Measurements from ENCODE around the gene ANXA2.
A peak's percentile ranks its signal among the peaks of the same experiment; 100 is the strongest.

The ANXA2 gene

GRCh38 chr15:60399246-60399915, 1.6 kb upstream of the ANXA2 start:
- Histone ChIP-seq H3K4me2 (ENCODE audit: low read length) (no peak overlapping the region; the same call in 1 of the 2 replicates), H2AFZ (ENCODE audit: low read length) (no peak overlapping the region), H4K20me1 (ENCODE audit: insufficient read depth, low read length) (no peaks in the 10 kb centered on the region), H3K27ac (ENCODE audit: low read depth, low read length, poor library complexity, severe bottlenecking) (no peak overlapping the region), H3K4me3 (ENCODE audit: low read depth, low read length, poor library complexity, severe bottlenecking) (no peak overlapping the region), H3F3A (ENCODE audit: insufficient read depth, low read length) (no peaks in the 10 kb centered on the region), H3K9me3 (ENCODE audit: low read length) (no peaks in the 10 kb centered on the region), H3K4me1 (ENCODE audit: insufficient read depth, low read length, severe bottlenecking) (peaks cover 17% of the 10 kb centered on the region), H3K9me2 (ENCODE audit: low read depth, low read length) (no peaks in the 10 kb centered on the region), H3K9ac (ENCODE audit: low read length) (no peak overlapping the region), H3K79me2 (ENCODE audit: insufficient read depth, low read length) (no peaks in the 10 kb centered on the region), H3K27me3 (ENCODE audit: insufficient read depth, low read length) (no peaks in the 10 kb centered on the region), H3K36me3 (ENCODE audit: insufficient read depth, low read length) (no peaks in the 10 kb centered on the region)
- TF ChIP-seq CTCF (IDR thresholded peaks at IDR 0.05; ENCODE audit: low read length) (no peak), EZH2 (IDR thresholded peaks at IDR 0.05; ENCODE audit: borderline replicate concordance, low read length) (no peak)

GRCh38 chr15:60396958-60397771, 621 bp downstream of the ANXA2 start:
- Histone ChIP-seq H3K27ac (ENCODE audit: low read depth, low read length, poor library complexity, severe bottlenecking) (no peak overlapping the region), H3K9ac (ENCODE audit: low read length) (peak overlapping the region; percentile 43), H3K4me1 (ENCODE audit: insufficient read depth, low read length, severe bottlenecking) (peaks cover 17% of the 10 kb centered on the region), H3K36me3 (ENCODE audit: insufficient read depth, low read length) (no peaks in the 10 kb centered on the region), H3K9me2 (ENCODE audit: low read depth, low read length) (no peaks in the 10 kb centered on the region), H3K79me2 (ENCODE audit: insufficient read depth, low read length) (no peaks in the 10 kb centered on the region), H2AFZ (ENCODE audit: low read length) (no peak overlapping the region), H3K27me3 (ENCODE audit: insufficient read depth, low read length) (no peaks in the 10 kb centered on the region), H3K9me3 (ENCODE audit: low read length) (no peaks in the 10 kb centered on the region), H3K4me2 (ENCODE audit: low read length) (peak overlapping the region; percentile 75), H3F3A (ENCODE audit: insufficient read depth, low read length) (no peaks in the 10 kb centered on the region), H4K20me1 (ENCODE audit: insufficient read depth, low read length) (no peaks in the 10 kb centered on the region), H3K4me3 (ENCODE audit: low read depth, low read length, poor library complexity, severe bottlenecking) (peak overlapping the region; percentile 62)
- TF ChIP-seq EZH2 (IDR thresholded peaks at IDR 0.05; ENCODE audit: borderline replicate concordance, low read length) (no peak), CTCF (IDR thresholded peaks at IDR 0.05; ENCODE audit: low read length) (no peak)

- Histone ChIP-seq H2AFZ (ENCODE audit: low read length) (no peak overlapping the region), H3K9ac (ENCODE audit: low read length) (no peak overlapping the region), H3K4me1 (ENCODE audit: insufficient read depth, low read length, severe bottlenecking) (peaks cover 17% of the 10 kb centered on the region), H3K27me3 (ENCODE audit: insufficient read depth, low read length) (no peaks in the 10 kb centered on the region), H3K27ac (ENCODE audit: low read depth, low read length, poor library complexity, severe bottlenecking) (no peak overlapping the region), H3K36me3 (ENCODE audit: insufficient read depth, low read length) (no peaks in the 10 kb centered on the region), H3K79me2 (ENCODE audit: insufficient read depth, low read length) (no peaks in the 10 kb centered on the region), H3K9me3 (ENCODE audit: low read length) (no peaks in the 10 kb centered on the region), H4K20me1 (ENCODE audit: insufficient read depth, low read length) (no peaks in the 10 kb centered on the region), H3K4me2 (ENCODE audit: low read length) (no peak overlapping the region; the same call in 1 of the 2 replicates), H3K4me3 (ENCODE audit: low read depth, low read length, poor library complexity, severe bottlenecking) (no peak overlapping the region), H3F3A (ENCODE audit: insufficient read depth, low read length) (no peaks in the 10 kb centered on the region), H3K9me2 (ENCODE audit: low read depth, low read length) (no peaks in the 10 kb centered on the region)
- TF ChIP-seq EZH2 (IDR thresholded peaks at IDR 0.05; ENCODE audit: borderline replicate concordance, low read length) (no peak), CTCF (IDR thresholded peaks at IDR 0.05; ENCODE audit: low read length) (no peak)
Measured at GRCh38 chr15:60396560-60396957, 1.2 kb downstream of the ANXA2 start.

Measured in OCI-LY1 (cell line).